ENCODE data around the gene PPARG. TPM values are rescaled to one million over a fixed set of nuclear protein-coding genes. Genes with fewer than 3 reads are reported as not detected.

Gene PPARG
- total RNA-seq, 1 experiment from 2014 or later, result 71.6 TPM

- no TSS peak for BruUV-seq (replicated peaks)
- intact Hi-C loops (cut with micrococcal nuclease), result no loop called here
- H3K79me2 ChIP-seq (ENCODE audit: insufficient read depth, low read length), result no peaks in the 10 kb centered on the region
- H4K20me1 ChIP-seq (ENCODE audit: insufficient read depth), result no peaks in the 10 kb centered on the region
- H3K4me3 ChIP-seq (replicated peaks in 1 of 2; ENCODE audit: low read depth in 1 of 2, low read length in 2 of 2), result no peak overlapping the region
- no peaks in the 10 kb centered on the region for H3K27me3 ChIP-seq (ENCODE audit: insufficient read depth, low read length)
- H3K9me3 ChIP-seq (ENCODE audit: control insufficient read depth in 1 of 2, insufficient read depth in 1 of 2, low read depth in 1 of 2, low read length in 2 of 2), result no peaks in the 10 kb centered on the region
- RAD21 ChIA-PET (ENCODE audit: low non-redundant PET in 1 of 2, low total read pairs in 2 of 2, uncharacterized antibody in 2 of 2, unreplicated experiment in 2 of 2), result no interaction called here
- ATAC-seq, result no peak
- CTCF ChIA-PET, result no interaction called here
- H3K36me3 ChIP-seq (ENCODE audit: control insufficient read depth in 1 of 2, insufficient read depth in 2 of 2, low read length in 2 of 2), result no peaks in the 10 kb centered on the region
- H3K9me2 ChIP-seq (ENCODE audit: insufficient read depth), result no peaks in the 10 kb centered on the region
- no peak overlapping the region for H3K4me2 ChIP-seq (ENCODE audit: low read length)
- DNase-seq (ENCODE audit: low read depth, low spot score), result no peak
- no peak overlapping the region for H2AFZ ChIP-seq (ENCODE audit: low read depth, low read length, poor library complexity, severe bottlenecking)
- POLR2A ChIA-PET, result no interaction called here
- H3K4me1 ChIP-seq (ENCODE audit: control insufficient read depth in 1 of 2, insufficient read depth in 2 of 2, low read length in 2 of 2), result no peaks in the 10 kb centered on the region
- TF ChIP-seq CEBPB (IDR thresholded peaks at IDR 0.05; ENCODE audit: low read depth) (no peak), FOSL1 (IDR thresholded peaks at IDR 0.05; ENCODE audit: low read depth) (no peak), JUND (IDR thresholded peaks at IDR 0.05) (no peak), RAD21 (IDR thresholded peaks at IDR 0.05; ENCODE audit: low read depth) (no peak), POLR2A (IDR thresholded peaks at IDR 0.05; ENCODE audit: borderline replicate concordance, extremely low read depth, insufficient read depth, insufficient read length) (no peak)
- H3K9ac ChIP-seq (ENCODE audit: low read length), result no peak overlapping the region
- H3K27ac ChIP-seq (ENCODE audit: low read depth, low read length), result no peak overlapping the region
Measured at GRCh38 chr3:12392101-12392878, 103.4 kb downstream of the PPARG start.

- ChIA-PET POLR2A (interaction anchor here (2.3 kb wide), 1 partner anchor 12 kb away, joined by 7 read pairs; no protein-coding TSS in a partner anchor), RAD21 (ENCODE audit: low non-redundant PET in 1 of 2, low total read pairs in 2 of 2, uncharacterized antibody in 2 of 2, unreplicated experiment in 2 of 2) (no interaction called here), CTCF (no interaction called here)
- no peak overlapping the region for H3K4me2 ChIP-seq (ENCODE audit: low read length)
- no peaks in the 10 kb centered on the region; a peak in 1 of 4 replicates for H3K4me1 ChIP-seq (ENCODE audit: control insufficient read depth in 1 of 2, insufficient read depth in 2 of 2, low read length in 2 of 2)
- no peaks in the 10 kb centered on the region for H3K27me3 ChIP-seq (ENCODE audit: insufficient read depth, low read length)
- no peak overlapping the region for H2AFZ ChIP-seq (ENCODE audit: low read depth, low read length, poor library complexity, severe bottlenecking)
- H3K79me2 ChIP-seq (ENCODE audit: insufficient read depth, low read length), result no peaks in the 10 kb centered on the region
- no TSS peak for BruUV-seq (replicated peaks)
- ATAC-seq, result no peak
- H3K9me3 ChIP-seq (ENCODE audit: control insufficient read depth in 1 of 2, insufficient read depth in 1 of 2, low read depth in 1 of 2, low read length in 2 of 2), result no peaks in the 10 kb centered on the region
- peak; percentile 23 for DNase-seq (ENCODE audit: low read depth, low spot score)
- intact Hi-C loops (cut with micrococcal nuclease), result no loop called here
- H3K4me3 ChIP-seq (replicated peaks in 1 of 2; ENCODE audit: low read depth in 1 of 2, low read length in 2 of 2), result no peak overlapping the region
- no peak overlapping the region for H3K9ac ChIP-seq (ENCODE audit: low read length)
- H3K27ac ChIP-seq (ENCODE audit: low read depth, low read length), result no peak overlapping the region
- no peaks in the 10 kb centered on the region for H3K36me3 ChIP-seq (ENCODE audit: control insufficient read depth in 1 of 2, insufficient read depth in 2 of 2, low read length in 2 of 2)
- no peaks in the 10 kb centered on the region for H3K9me2 ChIP-seq (ENCODE audit: insufficient read depth)
- H4K20me1 ChIP-seq (ENCODE audit: insufficient read depth), result no peaks in the 10 kb centered on the region
- peak; percentile 25 for TF ChIP-seq TCF7L2 (IDR thresholded peaks at IDR 0.05; ENCODE audit: borderline replicate concordance, extremely low read depth, insufficient read depth, insufficient read length)
- TF ChIP-seq POLR2AphosphoS5 (IDR thresholded peaks at IDR 0.05; ENCODE audit: low read depth, low read length), result no peak
- peak; percentile 33; the same call in 1 of the 2 replicates for TF ChIP-seq MAX (IDR thresholded peaks at IDR 0.05)
- TF ChIP-seq CBX3 (IDR thresholded peaks at IDR 0.05; ENCODE audit: low read depth), result 0 out of 2 replicates have a peak, but pooled peaks have one; percentile 36
- TF ChIP-seq EZH2 (IDR thresholded peaks at IDR 0.05), result no peak
- TF ChIP-seq YY1 (IDR thresholded peaks at IDR 0.05; ENCODE audit: extremely low read depth, insufficient replicate concordance, low read depth, low read length), result no peak
- TF ChIP-seq CTCF (IDR thresholded peaks at IDR 0.05 in 2 of 3, conservative IDR thresholded peaks at IDR 0.05 in 1 of 3; ENCODE audit: borderline replicate concordance in 1 of 3, insufficient read depth in 1 of 3, low read depth in 2 of 3, low read length in 2 of 3), result no peak
- no peak for TF ChIP-seq EGR1 (IDR thresholded peaks at IDR 0.05; ENCODE audit: low read depth)
- TF ChIP-seq RAD21 (IDR thresholded peaks at IDR 0.05; ENCODE audit: low read depth), result no peak
- no peak for TF ChIP-seq REST (IDR thresholded peaks at IDR 0.05; ENCODE audit: low read depth)
- no peak for TF ChIP-seq ELF1 (IDR thresholded peaks at IDR 0.05; ENCODE audit: borderline replicate concordance, low read depth)
- peak; percentile 99 for TF ChIP-seq CEBPB (IDR thresholded peaks at IDR 0.05; ENCODE audit: low read depth)
Measured at GRCh38 chr3:12393894-12394293, 105.0 kb downstream of the PPARG start.
